Myocyte (in vitro differentiated cells): ENCODE results near the gene DLG2. TPM values are rescaled to one million over a fixed set of nuclear protein-coding genes. Genes with fewer than 3 reads are reported as not detected.
A peak's percentile ranks its signal among the peaks of the same experiment; 100 is the strongest.

Source experiments
- DNase-seq: peaks from one replicate; pipeline ENCODE4 v3.0.0-alpha.2; 2012; ENCODE audit warnings: low read depth
- total RNA-seq: library from RNA; depleted of rRNA; stranded (reverse); fragments of >200 nt; gene quantifications from 2 replicates; pipeline ENCODE4 v1.2.3, GENCODE V29; 2014

DLG2 gene
- total RNA-seq, 1 donor from 2014 or later: 9.5 TPM

- no peak for DNase-seq
Observed at GRCh38 chr11:83909579-83910534, 1717.3 kb downstream of the DLG2 start.

- DNase-seq: no peak
Observed at GRCh38 chr11:83908298-83908856, 1718.8 kb downstream of the DLG2 start.

GRCh38 chr11:83895516-83895915, 1731.6 kb downstream of the DLG2 start:
- DNase-seq: no peak

- DNase-seq: no peak
Observed at GRCh38 chr11:83881428-83881827, 1745.7 kb downstream of the DLG2 start.

- no peak for DNase-seq
Observed at GRCh38 chr11:83871054-83871453, 1756.1 kb downstream of the DLG2 start.

GRCh38 chr11:83866655-83867054, 1760.5 kb downstream of the DLG2 start:
- no peak for DNase-seq

GRCh38 chr11:83865636-83866461, 1761.3 kb downstream of the DLG2 start:
- DNase-seq: no peak

GRCh38 chr11:83864412-83865057, 1762.6 kb downstream of the DLG2 start:
- no peak for DNase-seq

- no peak for DNase-seq
Observed at GRCh38 chr11:83863272-83863671, 1763.9 kb downstream of the DLG2 start.

- DNase-seq: no peak
Observed at GRCh38 chr11:83862691-83863090, 1764.5 kb downstream of the DLG2 start.

- DNase-seq: no peak
Observed at GRCh38 chr11:83862033-83862432, 1765.1 kb downstream of the DLG2 start.

- DNase-seq: no peak
Observed at GRCh38 chr11:83858694-83859093, 1768.5 kb downstream of the DLG2 start.

GRCh38 chr11:83855237-83855636, 1771.9 kb downstream of the DLG2 start:
- DNase-seq: no peak

GRCh38 chr11:83852775-83853442, 1774.2 kb downstream of the DLG2 start:
- DNase-seq: no peak

GRCh38 chr11:83852012-83852411, 1775.1 kb downstream of the DLG2 start:
- DNase-seq: no peak

- no peak for DNase-seq
Observed at GRCh38 chr11:83847467-83848034, 1779.6 kb downstream of the DLG2 start.

- no peak for DNase-seq
Observed at GRCh38 chr11:83845797-83846196, 1781.3 kb downstream of the DLG2 start.

GRCh38 chr11:83840326-83840725, 1786.8 kb downstream of the DLG2 start:
- no peak for DNase-seq

- peak; percentile 26 for DNase-seq
Observed at GRCh38 chr11:83836883-83837654, 1790.1 kb downstream of the DLG2 start.

GRCh38 chr11:83836065-83836464, 1791.1 kb downstream of the DLG2 start:
- DNase-seq: no peak
